Neuron (in vitro differentiated cells): ENCODE measurements around the gene FBXO3.

Experiments
- H2AFZ ChIP-seq: one replicate; pipeline ENCODE4 v1.6.1; 2013; ENCODE audit warnings: low read depth, mild to moderate bottlenecking, inconsistent platforms, low read length, moderate library complexity
- H3K27me3 ChIP-seq: one replicate; pipeline ENCODE4 v1.6.1; 2013; ENCODE audit warnings: low read length; ENCODE audit not compliant: insufficient read depth
- H3K36me3 ChIP-seq: one replicate; pipeline ENCODE4 v1.6.1; 2013; ENCODE audit warnings: low read length; ENCODE audit not compliant: insufficient read depth
- H3K4me1 ChIP-seq: one replicate; pipeline ENCODE4 v1.6.1; 2013; ENCODE audit warnings: low read length; ENCODE audit not compliant: insufficient read depth
- H3K4me3 ChIP-seq: 2 replicates; pipeline ENCODE4 v1.5.1; 2013; ENCODE audit warnings: mild to moderate bottlenecking, low read length, moderate library complexity
- H3K9me3 ChIP-seq: one replicate; pipeline ENCODE4 v1.6.1; 2013; ENCODE audit warnings: low read length

Gene FBXO3

GRCh38 chr11:33761471-33761870 lies 12.8 kb downstream of the FBXO3 start:
- Histone ChIP-seq H3K36me3 (peaks cover 69% of the 10 kb centered on the region), H3K4me3 (no peak overlapping the region), H3K4me1 (no peaks in the 10 kb centered on the region), H3K27me3 (no peaks in the 10 kb centered on the region), H3K9me3 (peaks cover 22% of the 10 kb centered on the region), H2AFZ (no peak overlapping the region)

GRCh38 chr11:33753304-33753967 lies 20.9 kb downstream of the FBXO3 start:
- H3K36me3 ChIP-seq = peaks cover 49% of the 10 kb centered on the region
- H3K9me3 ChIP-seq = no peaks in the 10 kb centered on the region
- no peak overlapping the region for H2AFZ ChIP-seq
- no peaks in the 10 kb centered on the region for H3K4me1 ChIP-seq
- no peaks in the 10 kb centered on the region for H3K27me3 ChIP-seq
- no peak overlapping the region for H3K4me3 ChIP-seq

- Histone ChIP-seq H3K4me1 (no peaks in the 10 kb centered on the region), H2AFZ (no peak overlapping the region), H3K27me3 (no peaks in the 10 kb centered on the region), H3K4me3 (no peak overlapping the region), H3K9me3 (no peaks in the 10 kb centered on the region), H3K36me3 (peaks cover 45% of the 10 kb centered on the region)
Measured at GRCh38 chr11:33751878-33752277, 22.4 kb downstream of the FBXO3 start.

- H2AFZ ChIP-seq = no peak overlapping the region
- H3K4me3 ChIP-seq = no peak overlapping the region
- no peaks in the 10 kb centered on the region for H3K9me3 ChIP-seq
Measured at GRCh38 chr11:33747979-33748378, 26.3 kb downstream of the FBXO3 start.

GRCh38 chr11:33743291-33743690 lies 31.0 kb downstream of the FBXO3 start:
- H3K27me3 ChIP-seq = no peaks in the 10 kb centered on the region
- H3K4me1 ChIP-seq = no peaks in the 10 kb centered on the region
- no peak overlapping the region for H2AFZ ChIP-seq
- H3K4me3 ChIP-seq = no peak overlapping the region
- peaks cover 18% of the 10 kb centered on the region for H3K36me3 ChIP-seq
- no peaks in the 10 kb centered on the region for H3K9me3 ChIP-seq

More at GRCh38 chr11:33747979-33748378, 26.3 kb downstream of the FBXO3 start:
- Histone ChIP-seq H3K36me3 (peaks cover 36% of the 10 kb centered on the region), H3K4me1 (no peaks in the 10 kb centered on the region), H3K27me3 (no peaks in the 10 kb centered on the region)

- H3K36me3 ChIP-seq = peaks cover 15% of the 10 kb centered on the region
- no peaks in the 10 kb centered on the region for H3K27me3 ChIP-seq
- no peaks in the 10 kb centered on the region for H3K9me3 ChIP-seq
- H2AFZ ChIP-seq = no peak overlapping the region
- H3K4me1 ChIP-seq = no peaks in the 10 kb centered on the region
- H3K4me3 ChIP-seq = no peak overlapping the region
Measured at GRCh38 chr11:33742249-33742851, 32.0 kb downstream of the FBXO3 start.

GRCh38 chr11:33741806-33742205 lies 32.5 kb downstream of the FBXO3 start:
- H3K4me1 ChIP-seq = peaks cover 3% of the 10 kb centered on the region
- no peaks in the 10 kb centered on the region for H3K9me3 ChIP-seq
- no peak overlapping the region for H3K4me3 ChIP-seq
- no peaks in the 10 kb centered on the region for H3K27me3 ChIP-seq
- H2AFZ ChIP-seq = no peak overlapping the region
- H3K36me3 ChIP-seq = peaks cover 10% of the 10 kb centered on the region

GRCh38 chr11:33737362-33737821 lies 36.9 kb downstream of the FBXO3 start:
- peaks cover 5% of the 10 kb centered on the region for H3K36me3 ChIP-seq
- H3K4me1 ChIP-seq = peaks cover 10% of the 10 kb centered on the region
- no peak overlapping the region for H3K4me3 ChIP-seq
- H3K9me3 ChIP-seq = no peaks in the 10 kb centered on the region
- H2AFZ ChIP-seq = no peak overlapping the region
- no peaks in the 10 kb centered on the region for H3K27me3 ChIP-seq

GRCh38 chr11:33736148-33736812 lies 38.0 kb downstream of the FBXO3 start, which contains the start of gene CD59:
CD59 (minus strand) TSS chr11:33736423; CDS start chr11:33722445, 13,978 bp downstream.
- Histone ChIP-seq H3K4me3 (peak within 1 kb of the TSS; percentile 93), H3K9me3 (no peaks in the 10 kb centered on the region), H3K27me3 (no peaks in the 10 kb centered on the region), H2AFZ (peak within 1 kb of the TSS; percentile 64), H3K36me3 (peaks cover 9% of the 10 kb centered on the region), H3K4me1 (peaks cover 10% of the 10 kb centered on the region)

GRCh38 chr11:33735271-33736147 lies 38.8 kb downstream of the FBXO3 start:
- Histone ChIP-seq H2AFZ (peak overlapping the region; percentile 64), H3K27me3 (no peaks in the 10 kb centered on the region), H3K4me1 (peaks cover 10% of the 10 kb centered on the region), H3K36me3 (peaks cover 9% of the 10 kb centered on the region), H3K4me3 (peak overlapping the region; percentile 93), H3K9me3 (no peaks in the 10 kb centered on the region)

GRCh38 chr11:33734441-33735270 lies 39.7 kb downstream of the FBXO3 start:
- Histone ChIP-seq H3K9me3 (no peaks in the 10 kb centered on the region), H3K27me3 (no peaks in the 10 kb centered on the region), H3K4me1 (peaks cover 10% of the 10 kb centered on the region), H3K4me3 (peak overlapping the region; percentile 93), H2AFZ (peak overlapping the region; percentile 64), H3K36me3 (peaks cover 13% of the 10 kb centered on the region)

- H3K9me3 ChIP-seq = no peaks in the 10 kb centered on the region
- H2AFZ ChIP-seq = no peak overlapping the region
- H3K27me3 ChIP-seq = no peaks in the 10 kb centered on the region
- H3K36me3 ChIP-seq = peaks cover 13% of the 10 kb centered on the region
- no peak overlapping the region for H3K4me3 ChIP-seq
- peaks cover 10% of the 10 kb centered on the region for H3K4me1 ChIP-seq
Measured at GRCh38 chr11:33733980-33734379, 40.3 kb downstream of the FBXO3 start.
